ENCODE results near the gene KRTAP2-1.

- TF ChIP-seq CTCF (conservative IDR thresholded peaks at IDR 0.05; ENCODE audit: low read depth in 2 of 2) (no peak), REST (IDR thresholded peaks at IDR 0.05; ENCODE audit: unreplicated experiment) (no peak), EZH2 (IDR thresholded peaks at IDR 0.05; ENCODE audit: low read depth, unreplicated experiment) (no peak), CREB1 (CRISPR knock-in tag; IDR thresholded peaks at IDR 0.05; ENCODE audit: low read depth) (no peak), POLR2AphosphoS5 (IDR thresholded peaks at IDR 0.05; ENCODE audit: low read depth) (no peak), EZH2phosphoT487 (IDR thresholded peaks at IDR 0.05; ENCODE audit: unreplicated experiment) (no peak)
These were observed 48.9 kb upstream of the KRTAP2-1 start for GRCh38 chr17:41096055-41096454.

Measured in GM23338 (cell line).